Prostate gland (tissue), 2 donors: Measurements from ENCODE around the gene ZP1. TPM values are rescaled to one million over a fixed set of nuclear protein-coding genes. Genes with fewer than 3 reads are reported as not detected.
A peak's percentile ranks its signal among the peaks of the same experiment; 100 is the strongest.

ENCODE experiments used
- DNase-seq: peaks from one replicate; pipeline ENCODE4 v3.0.0-alpha.2; 2019; ENCODE audit warnings: low spot score
- H3K27ac ChIP-seq, 2 donors: fragments of 200-600 bp; sonication (generic); 2 replicates each; pipeline ENCODE4 v1.5.1; 2017 to 2019
- H3K27me3 ChIP-seq: fragments of 200-600 bp; sonication (generic); replicated peaks from 2 replicates; pipeline ENCODE4 v1.5.1; 2019; ENCODE audit not compliant: insufficient read depth
- H3K36me3 ChIP-seq, 2 donors: fragments of 200-600 bp; sonication (generic); 1 replicate in 1 of 2; 2 replicates in 1 of 2; pipeline versions ENCODE4 v1.5.1 to v1.8.1; 2017 to 2019
- H3K4me1 ChIP-seq: fragments of 200-600 bp; sonication (generic); replicated peaks from 2 replicates; pipeline ENCODE4 v1.5.1; 2019
- H3K4me3 ChIP-seq, 2 donors: fragments of 200-600 bp; sonication (generic); 2 replicates each; pipeline ENCODE4 v1.5.1; 2017 to 2019
- H3K9me3 ChIP-seq: fragments of 200-600 bp; sonication (generic); 2 replicates; pipeline ENCODE4 v1.5.1; 2017
- CTCF ChIP-seq, 4 experiments: fragments of 200-600 bp in 2 of 4; fragments of 450-650 bp in 2 of 4; sonication (generic) in 2 of 4; IDR thresholded peaks; 1 replicate in 3 of 4; 2 replicates in 1 of 4; pipeline ENCODE4 v1.5.1; 2016 to 2019; ENCODE audit warnings: antibody characterized with exemption in 4 of 4, mild to moderate bottlenecking in 2 of 4, moderate library complexity in 2 of 4
- POLR2A ChIP-seq: fragments of 450-650 bp; IDR thresholded peaks from one replicate; pipeline ENCODE4 v1.6.1; 2016; ENCODE audit warnings: antibody characterized with exemption, mild to moderate bottlenecking
- POLR2AphosphoS5 ChIP-seq: sonication (generic); formaldehyde crosslinking; IDR thresholded peaks from one replicate; pipeline ENCODE4 v1.6.1; 2017; ENCODE audit warnings: antibody characterized with exemption
- WGBS: methylation state at CpG from one replicate; pipeline ENCODE4 v1.1.5; 2018; 5-methylcytosine and 5-hydroxymethylcytosine counted together
- intact Hi-C: fragments of 100-400 bp; cut with DNase I; formaldehyde crosslinking; loops from one replicate; pipeline ENCODE4 v1.14.2; 2022
- total RNA-seq, 2 donors: library from RNA; depleted of rRNA; stranded (reverse); fragments of >200 nt; gene quantifications; one replicate each; pipeline ENCODE4 v1.1.0, GENCODE V29; 2016

The ZP1 gene
- total RNA-seq, 2 donors from 2014 or later = 0.68 to 0.80 TPM

DNA sequence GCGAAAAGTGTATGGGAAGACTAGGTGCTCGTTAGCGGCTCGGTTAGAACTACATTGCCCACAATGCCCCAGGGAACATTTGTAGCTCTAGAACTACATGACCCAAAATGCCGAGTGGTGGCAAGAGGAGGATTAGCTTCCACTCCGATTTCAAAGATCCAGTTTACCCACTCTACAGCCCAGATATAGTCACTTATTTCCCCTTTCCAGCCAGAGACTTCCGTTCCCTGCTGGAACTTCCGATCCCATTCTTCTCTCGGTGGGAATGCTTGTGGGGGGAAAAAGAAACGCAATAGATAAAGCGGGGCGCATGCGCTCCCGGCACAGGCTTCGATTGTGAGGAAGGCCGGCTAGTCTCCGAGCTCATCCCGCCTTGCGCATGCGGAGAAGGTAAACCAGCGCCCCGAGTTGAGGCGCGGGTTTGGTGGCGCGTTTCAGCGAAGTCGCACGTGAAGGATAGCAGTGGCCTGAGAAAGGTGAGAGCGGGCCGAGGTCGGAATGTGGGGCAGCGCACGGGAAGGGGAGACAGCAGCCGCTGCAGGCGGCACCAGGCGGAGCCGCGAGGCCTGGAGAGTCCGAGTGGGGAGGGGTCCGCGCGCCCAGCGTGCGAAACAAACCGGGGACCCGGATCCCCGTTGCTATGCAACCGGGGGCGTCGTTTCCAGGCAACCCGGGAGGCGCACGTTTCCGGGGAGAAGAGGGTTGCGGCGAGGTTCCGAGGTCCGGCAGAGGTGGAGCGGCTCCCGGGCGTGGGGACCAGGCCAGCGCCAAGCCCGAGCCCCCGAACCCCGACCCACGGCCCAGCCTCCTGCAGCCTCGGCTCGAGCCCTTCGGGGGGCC, 46.7 kb downstream of the ZP1 start, which contains the start of gene TMEM109:
Gene TMEM109, plus strand, starts transcription at position 366 of the 840 bp plus-strand sequence. CDS start 5,536 bp downstream, outside the sequence.
- Histone ChIP-seq H3K36me3 (no peaks in the 10 kb centered on the region), H3K27me3 (no peaks in the 10 kb centered on the region), H3K4me3 (peak within 1 kb of the TSS; percentile 75 to 77), H3K4me1 (peaks cover 21% of the 10 kb centered on the region), H3K9me3 (no peaks in the 10 kb centered on the region), H3K27ac (peak within 1 kb of the TSS; percentile 94)
- under 1% methylated on average over 51 of the region's 70 CpGs for WGBS
- TF ChIP-seq POLR2AphosphoS5 (peak; percentile 93), CTCF (IDR thresholded peaks at IDR 0.05) (peak in 2 of 4 experiments; percentile 22 to 23), POLR2A (peak; percentile 57)
- intact Hi-C loops = loop anchor here (5.0 kb wide), 1 partner anchor 248 kb away; the partner anchor contains the start of gene VPS37C
- peak; percentile 90 for DNase-seq

DNA sequence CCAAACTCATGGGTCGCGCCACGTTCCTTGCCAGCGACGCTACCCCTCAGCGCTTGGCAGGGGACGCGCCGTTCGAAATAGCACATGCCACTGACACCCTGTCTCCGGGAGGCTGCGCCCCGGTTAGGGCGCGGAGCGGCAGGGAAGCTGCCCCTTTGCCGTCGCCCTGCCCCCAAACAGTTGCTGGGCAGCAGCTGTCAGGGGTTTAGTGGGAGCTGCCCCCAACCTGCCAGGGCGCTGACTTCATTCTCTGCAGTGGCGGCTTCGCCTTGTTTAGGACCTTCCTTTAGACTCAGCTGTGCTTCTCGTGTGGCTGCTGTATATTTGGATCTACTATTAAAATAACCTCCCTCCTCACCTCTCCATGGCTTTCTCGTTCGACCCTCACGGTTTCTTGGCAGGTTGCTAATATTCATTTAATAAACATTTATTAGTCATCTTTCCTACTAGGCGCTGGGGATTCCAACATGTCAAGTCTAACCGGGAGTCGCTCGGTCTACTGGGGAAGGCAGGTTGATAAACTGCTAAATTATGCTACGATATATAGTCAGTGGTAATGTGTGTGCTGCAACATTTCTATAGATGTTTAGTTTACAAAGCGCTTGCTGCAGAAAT, 47.4 kb downstream of the ZP1 start:
- Histone ChIP-seq H3K4me1 (peaks cover 21% of the 10 kb centered on the region), H3K27ac (peak overlapping the region; percentile 94), H3K27me3 (no peaks in the 10 kb centered on the region), H3K36me3 (no peaks in the 10 kb centered on the region), H3K4me3 (peak overlapping the region; percentile 75 to 77), H3K9me3 (no peaks in the 10 kb centered on the region)
- intact Hi-C loops = loop anchor here (5.0 kb wide), 1 partner anchor 248 kb away; the partner anchor contains the start of gene VPS37C
- no peak for DNase-seq
- WGBS = under 1% methylated on average over 31 of the region's 31 CpGs
- TF ChIP-seq CTCF (IDR thresholded peaks at IDR 0.05) = no peak
- TF ChIP-seq POLR2A = no peak
- TF ChIP-seq POLR2AphosphoS5 = no peak

DNA sequence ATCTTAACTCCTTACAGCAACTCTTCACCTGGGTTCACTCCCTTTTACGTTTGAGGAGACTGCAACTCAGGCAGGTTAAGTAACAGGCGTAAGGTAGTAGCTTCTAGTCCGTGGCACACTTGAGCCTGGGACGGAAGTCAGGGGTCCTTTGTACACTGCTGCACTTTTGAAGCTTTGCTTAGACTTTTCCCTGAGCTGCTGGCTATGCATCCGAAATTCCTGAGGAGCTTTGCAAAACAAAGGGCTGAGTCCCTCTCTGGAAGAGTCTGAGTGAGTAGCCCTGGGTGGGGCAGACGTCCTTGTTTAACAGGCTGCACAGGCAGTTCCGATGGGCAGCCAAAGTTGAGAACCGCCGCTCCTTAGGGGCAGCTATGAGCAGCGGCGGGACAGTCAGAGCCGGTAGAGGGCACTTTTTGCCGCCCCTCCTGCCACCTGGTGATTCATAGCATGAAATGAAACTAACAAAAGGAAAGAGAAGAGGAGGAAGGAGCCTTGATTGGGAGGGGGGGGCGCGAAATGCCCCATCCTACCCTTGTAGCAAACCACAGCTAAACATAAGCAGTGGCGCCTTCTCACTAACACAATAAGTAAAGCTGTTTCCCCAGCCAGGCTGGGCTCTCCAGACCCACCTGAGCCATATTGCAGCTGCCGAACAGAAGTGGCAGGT, 48.0 kb downstream of the ZP1 start:
- peaks cover 0 to under 1% of the 10 kb centered on the region in 2 donors for H3K36me3 ChIP-seq
- no peaks in the 10 kb centered on the region for H3K9me3 ChIP-seq
- H3K4me1 ChIP-seq = peaks cover 21% of the 10 kb centered on the region
- TF ChIP-seq POLR2AphosphoS5 (peak; percentile 68), POLR2A (no peak), CTCF (IDR thresholded peaks at IDR 0.05) (peak in 3 of 4 experiments; percentile 21 to 43 (median 42))
- peak; percentile 77 for DNase-seq
- peak overlapping the region; percentile 75 to 77 for H3K4me3 ChIP-seq
- 7% methylated on average over 17 of the region's 17 CpGs for WGBS
- intact Hi-C loops = no loop called here
- no peaks in the 10 kb centered on the region for H3K27me3 ChIP-seq
- H3K27ac ChIP-seq = peak overlapping the region; percentile 94

- TF ChIP-seq CTCF (IDR thresholded peaks at IDR 0.05) = no peak
- TF ChIP-seq POLR2A = no peak
- no peak for TF ChIP-seq POLR2AphosphoS5
- Histone ChIP-seq H3K27ac (no peak overlapping the region), H3K9me3 (no peaks in the 10 kb centered on the region), H3K4me3 (no peak overlapping the region), H3K27me3 (no peaks in the 10 kb centered on the region), H3K4me1 (peaks cover 21% of the 10 kb centered on the region), H3K36me3 (peaks cover 6 to 9% of the 10 kb centered on the region in 2 donors)
- 61% methylated on average over 3 of the region's 3 CpGs for WGBS
- no peak for DNase-seq
- intact Hi-C loops = no loop called here
These were observed 49.4 kb downstream of the ZP1 start for GRCh38 chr11:60916669-60917206.
